Activated naive CD4-positive, alpha-beta T cell treated with anti-CD3 and anti-CD28 coated beads, Interleukin-2, amount 50 U/mL, for 72 hours (primary cell): ENCODE data around the gene MAST3. TPM values are rescaled to one million over a fixed set of nuclear protein-coding genes. Genes with fewer than 3 reads are reported as not detected.
"Not testable (repeated sequence)": the region's sequence is repeated elsewhere in the genome, so short reads cannot be mapped to it uniquely, and the experiment has no call there.

Experiments used
- ATAC-seq, 2 donors: fragments of 150-1000 bp; cut with Tn5 transposase; 2 replicates each; pipeline ENCODE4 v1.10.0; 2021; ENCODE audit warnings: mild to moderate bottlenecking in 2 of 2, moderate library complexity in 2 of 2
- DNase-seq, 2 donors: peaks; one replicate each; pipeline ENCODE4 v3.0.0; 2021 to 2022; ENCODE audit warnings: low spot score in 2 of 2
- H3K27ac Mint-ChIP-seq, 2 donors: one replicate each; pipeline ENCODE4 v1.8.0; 2022; ENCODE audit warnings: mild to moderate bottlenecking in 2 of 2, mixed read lengths in 2 of 2
- H3K36me3 Mint-ChIP-seq, 2 donors: one replicate each; pipeline ENCODE4 v1.8.0; 2022; ENCODE audit warnings: mixed read lengths in 2 of 2
- H3K9me3 Mint-ChIP-seq, 2 donors: one replicate each; pipeline ENCODE4 v1.8.0; 2022; ENCODE audit warnings: mixed read lengths in 2 of 2
- total RNA-seq, 2 donors: library from RNA; stranded (reverse); gene quantifications; one replicate each; pipeline ENCODE4 v1.2.3, GENCODE V29; 2022

The MAST3 gene
- total RNA-seq, 2 donors from 2014 or later = 19.5 to 54.6 TPM

- no peak for ATAC-seq
- no peak for DNase-seq
- Mint-ChIP-seq H3K36me3 (no peaks in the 10 kb centered on the region), H3K9me3 (no peaks in the 10 kb centered on the region), H3K27ac (no peak overlapping the region)
Measured at GRCh38 chr19:18101268-18101667, 3.7 kb downstream of the MAST3 start.

- ATAC-seq (no peak), DNase-seq (no peak)
- no peak overlapping the region for H3K27ac Mint-ChIP-seq
- H3K9me3 Mint-ChIP-seq = no peaks in the 10 kb centered on the region
- H3K36me3 Mint-ChIP-seq = no peaks in the 10 kb centered on the region
Measured at GRCh38 chr19:18102916-18103542, 5.5 kb downstream of the MAST3 start.

GRCh38 chr19:18104793-18105131 is 7.2 kb downstream of the MAST3 start:
- ATAC-seq (no peak), DNase-seq (no peak)
- no peaks in the 10 kb centered on the region for H3K36me3 Mint-ChIP-seq
- H3K27ac Mint-ChIP-seq = peak overlapping the region in 1 of 2 donors; percentile 11
- no peaks in the 10 kb centered on the region for H3K9me3 Mint-ChIP-seq

GRCh38 chr19:18105259-18105658 is 7.7 kb downstream of the MAST3 start:
- not testable (repeated sequence) for H3K36me3 Mint-ChIP-seq, ATAC-seq, DNase-seq, H3K9me3 Mint-ChIP-seq, H3K27ac Mint-ChIP-seq

GRCh38 chr19:18107235-18107634 is 9.7 kb downstream of the MAST3 start:
- no peak for DNase-seq
- no peak for ATAC-seq
- Mint-ChIP-seq H3K9me3 (no peaks in the 10 kb centered on the region), H3K36me3 (no peaks in the 10 kb centered on the region), H3K27ac (no peak overlapping the region)

GRCh38 chr19:18108897-18109296 is 11.3 kb downstream of the MAST3 start:
- DNase-seq (no peak), ATAC-seq (no peak)
- no peaks in the 10 kb centered on the region for H3K9me3 Mint-ChIP-seq
- no peak overlapping the region for H3K27ac Mint-ChIP-seq
- no peaks in the 10 kb centered on the region for H3K36me3 Mint-ChIP-seq

- DNase-seq = no peak
- Mint-ChIP-seq H3K27ac (peak overlapping the region in 1 of 2 donors; percentile 49), H3K36me3 (no peaks in the 10 kb centered on the region), H3K9me3 (no peaks in the 10 kb centered on the region)
- peak in 1 of 2 donors; percentile 1 for ATAC-seq
Measured at GRCh38 chr19:18109341-18109732, 11.8 kb downstream of the MAST3 start.

GRCh38 chr19:18109733-18110608 is 12.4 kb downstream of the MAST3 start:
- Mint-ChIP-seq H3K9me3 (no peaks in the 10 kb centered on the region), H3K27ac (peak overlapping the region in 1 of 2 donors; percentile 49), H3K36me3 (no peaks in the 10 kb centered on the region)
- peak; percentile 73 to 83 for ATAC-seq
- peak in 1 of 2 donors; percentile 58 for DNase-seq

- no peaks in the 10 kb centered on the region for H3K9me3 Mint-ChIP-seq
- no peaks in the 10 kb centered on the region for H3K36me3 Mint-ChIP-seq
- ATAC-seq (peak in 1 of 2 donors; percentile 7), DNase-seq (no peak)
- no peak overlapping the region for H3K27ac Mint-ChIP-seq
Measured at GRCh38 chr19:18110609-18111232, 13.1 kb downstream of the MAST3 start.

- Mint-ChIP-seq H3K36me3 (no peaks in the 10 kb centered on the region), H3K27ac (no peak overlapping the region), H3K9me3 (no peaks in the 10 kb centered on the region)
- peak in 1 of 2 donors; percentile 85 for DNase-seq
- ATAC-seq = peak; percentile 43 to 54
Measured at GRCh38 chr19:18112989-18113478, 15.5 kb downstream of the MAST3 start.

- Mint-ChIP-seq H3K27ac (no peak overlapping the region), H3K36me3 (no peaks in the 10 kb centered on the region), H3K9me3 (no peaks in the 10 kb centered on the region)
- ATAC-seq = no peak
- DNase-seq = no peak
Measured at GRCh38 chr19:18113827-18114226, 16.2 kb downstream of the MAST3 start.

GRCh38 chr19:18114483-18114882 is 16.9 kb downstream of the MAST3 start:
- ATAC-seq = no peak
- no peaks in the 10 kb centered on the region for H3K9me3 Mint-ChIP-seq
- H3K36me3 Mint-ChIP-seq = no peaks in the 10 kb centered on the region
- H3K27ac Mint-ChIP-seq = no peak overlapping the region
- no peak for DNase-seq

GRCh38 chr19:18117364-18117691 is 19.8 kb downstream of the MAST3 start:
- peaks cover 0 to 5% of the 10 kb centered on the region in 2 donors for H3K36me3 Mint-ChIP-seq
- H3K9me3 Mint-ChIP-seq = no peaks in the 10 kb centered on the region
- DNase-seq (no peak), ATAC-seq (no peak)
- peak overlapping the region in 1 of 2 donors; percentile 67 for H3K27ac Mint-ChIP-seq

GRCh38 chr19:18117692-18118378 is 20.3 kb downstream of the MAST3 start:
- ATAC-seq = peak; percentile 88 to 89
- Mint-ChIP-seq H3K27ac (peak overlapping the region; percentile 67 to 89), H3K9me3 (no peaks in the 10 kb centered on the region), H3K36me3 (peaks cover 0 to 5% of the 10 kb centered on the region in 2 donors)
- peak; percentile 96 to 98 for DNase-seq

GRCh38 chr19:18118420-18119012 is 20.9 kb downstream of the MAST3 start:
- ATAC-seq (no peak), DNase-seq (no peak)
- H3K9me3 Mint-ChIP-seq = no peaks in the 10 kb centered on the region
- peaks cover 0 to 5% of the 10 kb centered on the region in 2 donors for H3K36me3 Mint-ChIP-seq
- peak overlapping the region; percentile 89 to 93 for H3K27ac Mint-ChIP-seq

GRCh38 chr19:18119013-18119716 is 21.6 kb downstream of the MAST3 start:
- H3K36me3 Mint-ChIP-seq = peaks cover 0 to 5% of the 10 kb centered on the region in 2 donors
- DNase-seq (peak in 1 of 2 donors; percentile 64), ATAC-seq (peak; percentile 42 to 46)
- H3K9me3 Mint-ChIP-seq = no peaks in the 10 kb centered on the region
- peak overlapping the region; percentile 89 to 93 for H3K27ac Mint-ChIP-seq
